ENCODE data around the gene LCLAT1.

DNA sequence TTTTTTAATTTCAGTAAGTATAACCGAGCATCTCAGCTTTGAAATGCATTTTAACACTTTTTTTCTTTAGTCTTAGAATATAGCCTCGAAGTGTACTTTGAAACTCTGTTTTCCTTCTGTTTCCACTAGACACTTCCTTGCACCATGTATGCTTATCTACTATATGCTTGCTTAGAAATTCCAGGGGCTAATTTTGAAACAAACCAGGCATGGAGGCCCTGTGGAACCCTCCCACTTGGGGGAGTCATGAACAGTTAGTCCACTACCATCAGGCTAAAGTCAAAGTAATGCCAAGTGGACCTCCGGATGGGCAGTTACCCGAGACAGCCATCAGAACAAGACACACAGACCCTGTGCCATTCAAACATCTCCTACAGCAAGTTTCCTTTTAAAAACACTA lies 120.3 kb downstream of the LCLAT1 start:
- TF ChIP-seq YY1 (IDR thresholded peaks at IDR 0.05; ENCODE audit: insufficient read depth, insufficient read length) (no peak), ZNF274 (IDR thresholded peaks at IDR 0.05; ENCODE audit: low read depth, low read length) (no peak)
